Measurements from ENCODE around the gene CCNK.

- TF ChIP-seq CTCF (IDR thresholded peaks at IDR 0.05), result no peak
- no peak for TF ChIP-seq POLR2A (IDR thresholded peaks at IDR 0.05)
Measured at GRCh38 chr14:99545586-99545985, 64.4 kb downstream of the CCNK start.
